ENCODE measurements around the gene DOK4. TPM values are rescaled to one million over a fixed set of nuclear protein-coding genes. Genes with fewer than 3 reads are reported as not detected.

The DOK4 gene
- total RNA-seq, 1 experiment from 2014 or later, result 4.9 TPM

DNA sequence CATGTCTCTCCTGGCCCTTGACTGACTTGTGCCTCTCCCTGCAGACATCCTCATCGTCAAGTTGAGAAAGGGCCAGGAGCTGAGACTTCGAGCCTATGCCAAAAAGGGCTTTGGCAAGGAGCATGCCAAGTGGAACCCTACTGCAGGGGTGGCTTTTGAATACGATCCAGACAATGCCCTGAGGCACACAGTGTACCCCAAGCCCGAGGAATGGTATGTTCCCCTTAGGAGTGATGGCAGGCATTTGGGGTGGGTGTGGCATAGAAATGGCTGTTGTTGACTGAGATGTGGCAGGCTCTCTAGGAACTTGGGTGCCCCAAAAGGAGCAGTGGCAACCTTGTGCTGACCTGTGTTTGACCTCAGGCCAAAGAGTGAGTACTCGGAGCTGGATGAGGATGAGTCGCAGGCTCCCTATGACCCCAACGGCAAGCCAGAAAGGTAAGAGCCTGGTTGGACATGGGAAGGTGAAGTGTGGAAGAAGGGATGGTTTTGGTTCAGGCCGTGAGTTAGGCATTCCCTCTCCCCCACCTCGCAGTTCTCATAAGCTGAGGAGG, 16.3 kb downstream of the DOK4 start:
- Histone ChIP-seq H3K27me3 (ENCODE audit: low read length) (no peaks in the 10 kb centered on the region), H3K9ac (ENCODE audit: low read length) (no peak overlapping the region), H3K36me3 (ENCODE audit: low read depth, low read length) (peaks cover 43% of the 10 kb centered on the region; the same call in 1 of the 2 replicates), H4K20me1 (ENCODE audit: low read length) (no peaks in the 10 kb centered on the region), H2AFZ (ENCODE audit: low read length) (no peak overlapping the region), H3K79me2 (ENCODE audit: low read length) (peaks cover 6% of the 10 kb centered on the region; the same call in 1 of the 2 replicates), H3K9me3 (ENCODE audit: low read length) (no peaks in the 10 kb centered on the region), H3K9me2 (replicated peaks; ENCODE audit: low read length) (no peaks in the 10 kb centered on the region), H3F3A (ENCODE audit: low read length, unreplicated experiment) (no peaks in the 10 kb centered on the region), H3K4me1 (ENCODE audit: insufficient read depth, low read length) (no peaks in the 10 kb centered on the region), H3K4me3 (ENCODE audit: low read length) (no peak overlapping the region), H3K27ac (ENCODE audit: low read length) (no peak overlapping the region), H3K4me2 (ENCODE audit: low read length) (no peak overlapping the region)
- POLR2A ChIA-PET (ENCODE audit: unreplicated experiment), result no interaction called here
- intact Hi-C loops (cut with micrococcal nuclease), result no loop called here
- DNase-seq, result no peak
- CTCF ChIA-PET, result no interaction called here
- no peak for ATAC-seq
- TF ChIP-seq, protein P1, sequence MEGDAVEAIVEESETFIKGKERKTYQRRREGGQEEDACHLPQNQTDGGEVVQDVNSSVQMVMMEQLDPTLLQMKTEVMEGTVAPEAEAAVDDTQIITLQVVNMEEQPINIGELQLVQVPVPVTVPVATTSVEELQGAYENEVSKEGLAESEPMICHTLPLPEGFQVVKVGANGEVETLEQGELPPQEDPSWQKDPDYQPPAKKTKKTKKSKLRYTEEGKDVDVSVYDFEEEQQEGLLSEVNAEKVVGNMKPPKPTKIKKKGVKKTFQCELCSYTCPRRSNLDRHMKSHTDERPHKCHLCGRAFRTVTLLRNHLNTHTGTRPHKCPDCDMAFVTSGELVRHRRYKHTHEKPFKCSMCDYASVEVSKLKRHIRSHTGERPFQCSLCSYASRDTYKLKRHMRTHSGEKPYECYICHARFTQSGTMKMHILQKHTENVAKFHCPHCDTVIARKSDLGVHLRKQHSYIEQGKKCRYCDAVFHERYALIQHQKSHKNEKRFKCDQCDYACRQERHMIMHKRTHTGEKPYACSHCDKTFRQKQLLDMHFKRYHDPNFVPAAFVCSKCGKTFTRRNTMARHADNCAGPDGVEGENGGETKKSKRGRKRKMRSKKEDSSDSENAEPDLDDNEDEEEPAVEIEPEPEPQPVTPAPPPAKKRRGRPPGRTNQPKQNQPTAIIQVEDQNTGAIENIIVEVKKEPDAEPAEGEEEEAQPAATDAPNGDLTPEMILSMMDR (conservative IDR thresholded peaks at IDR 0.05; ENCODE audit: low read depth, low read length), result no peak
- TF ChIP-seq EZH2 (IDR thresholded peaks at IDR 0.05; ENCODE audit: low read length, unreplicated experiment), result no peak
- TF ChIP-seq EZH2phosphoT487 (IDR thresholded peaks at IDR 0.05; ENCODE audit: borderline replicate concordance, low read length), result no peak
- no TSS peak for BruUV-seq (replicated peaks)

DNA sequence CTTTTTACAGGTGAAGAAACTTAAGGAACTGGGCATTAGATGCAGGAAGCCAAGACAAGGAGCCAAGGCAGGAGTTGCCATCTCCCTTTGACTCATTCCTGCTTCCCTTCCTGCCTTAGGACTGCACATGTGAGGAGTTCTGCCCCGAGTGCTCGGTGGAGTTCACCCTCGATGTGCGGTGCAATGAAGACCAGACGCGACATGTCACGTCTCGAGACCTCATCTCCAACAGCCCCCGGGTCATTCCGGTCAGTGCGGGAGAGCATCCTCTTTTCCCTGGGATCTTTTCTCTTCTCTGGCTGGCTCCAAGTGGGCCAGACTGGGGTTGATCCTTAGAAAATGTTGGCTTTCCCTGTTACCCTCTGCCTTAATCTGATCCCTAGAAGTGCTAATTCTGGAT, 17.2 kb downstream of the DOK4 start:
- Histone ChIP-seq H3K9me2 (replicated peaks; ENCODE audit: low read length) (no peaks in the 10 kb centered on the region), H3K4me3 (ENCODE audit: low read length) (no peak overlapping the region), H3K9me3 (ENCODE audit: low read length) (no peaks in the 10 kb centered on the region), H4K20me1 (ENCODE audit: low read length) (no peaks in the 10 kb centered on the region), H3K4me1 (ENCODE audit: insufficient read depth, low read length) (no peaks in the 10 kb centered on the region), H3K27me3 (ENCODE audit: low read length) (no peaks in the 10 kb centered on the region), H3K79me2 (ENCODE audit: low read length) (peaks cover 13% of the 10 kb centered on the region), H3K4me2 (ENCODE audit: low read length) (no peak overlapping the region), H3F3A (ENCODE audit: low read length, unreplicated experiment) (no peaks in the 10 kb centered on the region), H3K9ac (ENCODE audit: low read length) (no peak overlapping the region), H2AFZ (ENCODE audit: low read length) (no peak overlapping the region), H3K36me3 (ENCODE audit: low read depth, low read length) (peaks cover 43% of the 10 kb centered on the region; the same call in 1 of the 2 replicates), H3K27ac (ENCODE audit: low read length) (no peak overlapping the region)
- intact Hi-C loops (cut with micrococcal nuclease), result no loop called here
- BruUV-seq (replicated peaks), result no TSS peak
- TF ChIP-seq EZH2 (IDR thresholded peaks at IDR 0.05; ENCODE audit: low read length, unreplicated experiment) (no peak), EZH2phosphoT487 (IDR thresholded peaks at IDR 0.05; ENCODE audit: borderline replicate concordance, low read length) (no peak)
- TF ChIP-seq, protein P1 (conservative IDR thresholded peaks at IDR 0.05; ENCODE audit: low read depth, low read length), result no peak
- DNase-seq (no peak), ATAC-seq (no peak)
- ChIA-PET POLR2A (ENCODE audit: unreplicated experiment) (no interaction called here), CTCF (no interaction called here)

DNA sequence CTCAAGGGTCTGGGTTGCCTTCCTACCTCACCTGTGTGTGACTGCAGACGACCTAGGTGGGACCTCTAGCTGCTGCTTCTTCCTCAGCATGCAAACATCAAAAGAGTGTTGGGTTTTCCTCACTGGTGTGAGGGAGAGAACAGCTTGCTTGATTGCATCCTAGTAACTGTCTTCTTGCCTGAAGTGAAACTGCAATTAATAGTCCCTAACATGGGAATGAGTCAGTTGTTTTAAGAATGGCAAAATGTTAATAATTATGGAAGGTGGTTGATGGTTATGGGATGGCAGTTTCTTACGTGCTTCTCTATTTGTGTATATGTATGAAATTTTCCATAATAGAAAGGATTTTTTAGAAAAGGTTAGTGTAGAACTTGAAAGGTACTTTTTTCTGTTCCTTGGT, 17.9 kb downstream of the DOK4 start:
- ChIA-PET POLR2A (ENCODE audit: unreplicated experiment) (no interaction called here), CTCF (no interaction called here)
- H3K4me1 ChIP-seq (ENCODE audit: insufficient read depth, low read length), result no peaks in the 10 kb centered on the region
- H3K9me2 ChIP-seq (replicated peaks; ENCODE audit: low read length), result no peaks in the 10 kb centered on the region
- no peak overlapping the region for H3K4me2 ChIP-seq (ENCODE audit: low read length)
- H2AFZ ChIP-seq (ENCODE audit: low read length), result no peak overlapping the region
- no peaks in the 10 kb centered on the region for H3F3A ChIP-seq (ENCODE audit: low read length, unreplicated experiment)
- no peaks in the 10 kb centered on the region for H3K27me3 ChIP-seq (ENCODE audit: low read length)
- no peaks in the 10 kb centered on the region for H3K9me3 ChIP-seq (ENCODE audit: low read length)
- H3K79me2 ChIP-seq (ENCODE audit: low read length), result peaks cover 20% of the 10 kb centered on the region
- intact Hi-C loops (cut with micrococcal nuclease), result no loop called here
- ATAC-seq (no peak), DNase-seq (no peak)
- no peak overlapping the region for H3K27ac ChIP-seq (ENCODE audit: low read length)
- H3K36me3 ChIP-seq (ENCODE audit: low read depth, low read length), result peaks cover 43% of the 10 kb centered on the region; the same call in 1 of the 2 replicates
- no peak overlapping the region for H3K4me3 ChIP-seq (ENCODE audit: low read length)
- BruUV-seq (replicated peaks), result no TSS peak
- TF ChIP-seq EZH2phosphoT487 (IDR thresholded peaks at IDR 0.05; ENCODE audit: borderline replicate concordance, low read length) (no peak), EZH2 (IDR thresholded peaks at IDR 0.05; ENCODE audit: low read length, unreplicated experiment) (no peak)
- TF ChIP-seq, protein P1 (conservative IDR thresholded peaks at IDR 0.05; ENCODE audit: low read depth, low read length), result no peak
- H4K20me1 ChIP-seq (ENCODE audit: low read length), result no peaks in the 10 kb centered on the region
- H3K9ac ChIP-seq (ENCODE audit: low read length), result no peak overlapping the region
